ENCODE results near the gene ANG. TPM values are rescaled to one million over a fixed set of nuclear protein-coding genes. Genes with fewer than 3 reads are reported as not detected.

ANG gene
- total and polyA plus RNA-seq, 4 donors, result 19.7 to 30.3 (median 21.4) TPM

DNA sequence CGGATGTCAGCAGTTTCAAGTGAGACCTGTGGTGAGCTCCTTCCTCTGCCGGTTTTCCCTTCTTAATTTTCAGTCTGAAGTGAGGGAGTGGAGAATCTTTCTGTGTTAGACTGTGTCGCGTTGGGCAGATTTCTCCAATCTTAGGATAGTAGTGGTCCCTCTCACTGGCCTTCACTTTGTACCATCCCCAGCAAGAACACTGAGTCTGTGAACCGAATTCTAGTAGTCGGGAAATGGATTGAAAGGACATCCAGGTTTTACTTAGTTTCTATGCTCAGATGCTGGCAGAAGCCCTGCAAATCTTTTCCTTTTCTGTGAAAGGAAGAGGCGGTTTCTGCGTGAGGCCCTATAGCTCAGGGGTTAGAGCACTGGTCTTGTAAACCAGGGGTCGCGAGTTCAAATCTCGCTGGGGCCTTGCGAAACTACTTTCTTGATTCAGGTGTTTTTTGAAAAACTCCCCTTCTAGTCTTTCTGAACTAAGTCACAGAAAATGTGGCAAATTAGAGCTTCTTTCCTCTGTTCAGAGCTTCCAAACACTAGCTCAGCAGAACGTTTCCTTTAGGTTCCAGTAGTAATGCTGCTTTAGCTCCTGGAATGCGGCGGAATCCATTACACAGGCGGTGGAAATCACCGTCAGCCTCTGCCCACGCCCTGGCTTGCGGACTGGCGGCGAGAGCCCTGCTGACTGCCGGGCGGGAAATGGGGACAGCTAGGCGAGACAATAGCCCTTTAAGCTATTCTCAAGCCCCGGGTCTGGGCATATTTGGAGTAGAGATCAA is 7.0 kb upstream of the ANG start:
- H3K4me3 ChIP-seq (ENCODE audit: low read length in 2 of 2), result peak overlapping the region; percentile 56 to 83
- no peaks in the 10 kb centered on the region for H3K27me3 ChIP-seq (ENCODE audit: control insufficient read depth in 1 of 2, insufficient read depth in 2 of 2, low read length in 1 of 2)
- H3K27ac ChIP-seq (ENCODE audit: low read depth in 1 of 2, low read length in 2 of 2), result peak overlapping the region; percentile 78 to 98
- ATAC-seq (ENCODE audit: low FRiP score) (peak; percentile 80), DNase-seq (peak; percentile 85 to 91)
- H3K9me3 ChIP-seq (ENCODE audit: control insufficient read depth, low read length), result no peaks in the 10 kb centered on the region
- H3K36me3 ChIP-seq (ENCODE audit: control insufficient read depth in 1 of 2, insufficient read depth in 2 of 2, low read length in 1 of 2), result no peaks in the 10 kb centered on the region
- intact Hi-C loops (cut with DNase I), result loop anchor here (1.0 to 10.0 kb wide), 9 partner anchors 49 to 339 kb away; partner anchors contain the start of genes METTL17 (in 1 of the 2), PARP2 (in 1 of the 2), PIP4P1 (in 1 of the 2) and PNP (in 1 of the 2)
- 0 to 1% methylated on average over 25 of the region's 25 CpGs for WGBS, 2 donors
- peaks cover 0 to 2% of the 10 kb centered on the region in 2 donors for H3K4me1 ChIP-seq (ENCODE audit: control insufficient read depth in 1 of 2, insufficient read depth in 2 of 2, low read length in 2 of 2)

DNA sequence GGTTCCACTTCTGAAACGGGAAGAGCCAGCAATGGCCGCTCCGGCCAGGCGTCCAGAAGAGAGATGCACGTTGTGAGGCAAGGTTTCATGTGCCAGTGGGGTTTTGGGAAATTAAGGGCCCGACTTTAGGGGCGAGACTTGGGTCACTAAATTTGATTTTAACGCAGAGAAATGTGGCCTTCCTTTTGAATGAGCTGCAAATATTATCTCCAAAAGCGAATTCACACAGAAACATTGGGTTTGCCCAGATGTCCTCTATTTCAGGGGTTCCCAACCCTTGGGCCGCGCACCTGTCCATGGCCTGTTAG is 6.5 kb upstream of the ANG start:
- WGBS, 2 donors, result 0 to 1% methylated on average over 11 of the region's 11 CpGs

DNA sequence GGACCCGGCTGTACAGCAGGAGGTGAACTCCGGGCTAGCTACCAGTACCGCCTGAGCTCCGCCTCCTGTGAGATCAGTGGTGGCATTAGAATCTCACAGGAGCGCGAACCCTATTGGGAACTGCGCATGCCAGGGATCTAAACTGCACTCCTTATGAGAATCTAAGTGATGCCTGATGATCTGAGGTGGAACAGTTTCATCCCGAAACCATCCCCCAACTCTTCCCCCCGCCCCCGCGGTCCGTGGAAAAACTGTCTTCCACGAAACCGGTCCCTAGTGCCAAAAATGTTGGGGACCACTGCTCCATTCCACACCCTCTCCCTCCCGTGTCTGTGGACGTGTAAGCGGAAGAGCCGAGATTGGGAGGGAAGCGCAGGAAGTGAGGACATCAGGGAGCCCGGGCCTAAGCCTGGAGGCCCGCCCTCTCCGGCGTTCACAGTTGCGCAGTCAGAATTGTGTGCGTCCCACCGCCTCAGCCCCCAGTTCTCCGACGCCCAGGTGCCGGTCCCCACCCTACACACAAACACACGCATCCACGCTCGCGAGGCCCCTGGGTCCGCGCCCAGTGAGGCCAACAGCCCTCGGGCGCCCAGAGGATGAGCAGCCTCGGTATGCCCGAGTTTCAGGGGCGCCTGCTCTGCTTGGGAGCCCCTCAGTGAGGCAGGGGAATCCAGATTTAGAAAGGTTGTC is 6.0 kb upstream of the ANG start:
- H3K4me1 ChIP-seq (ENCODE audit: control insufficient read depth in 1 of 2, insufficient read depth in 2 of 2, low read length in 2 of 2), result peaks cover 0 to 2% of the 10 kb centered on the region in 2 donors
- DNase-seq, result peak; percentile 94 to 95
- no peaks in the 10 kb centered on the region for H3K9me3 ChIP-seq (ENCODE audit: control insufficient read depth, low read length)
- peak; percentile 92 for ATAC-seq (ENCODE audit: low FRiP score)
- WGBS, 2 donors, result 0 to 1% methylated on average over 40 of the region's 40 CpGs
- H3K4me3 ChIP-seq (ENCODE audit: low read length in 2 of 2), result peak overlapping the region; percentile 56 to 96
- no peaks in the 10 kb centered on the region for H3K27me3 ChIP-seq (ENCODE audit: control insufficient read depth in 1 of 2, insufficient read depth in 2 of 2, low read length in 1 of 2)
- H3K36me3 ChIP-seq (ENCODE audit: control insufficient read depth in 1 of 2, insufficient read depth in 2 of 2, low read length in 1 of 2), result no peaks in the 10 kb centered on the region
- peak overlapping the region; percentile 78 to 100 for H3K27ac ChIP-seq (ENCODE audit: low read depth in 1 of 2, low read length in 2 of 2)
- intact Hi-C loops (cut with DNase I), result loop anchor here (1.0 to 10.0 kb wide), 9 partner anchors 50 to 340 kb away; partner anchors contain the start of genes PARP2 (in 2 of the 2), METTL17 (in 1 of the 2), PIP4P1 (in 1 of the 2) and PNP (in 1 of the 2)

More for the DNA sequence above, 6.5 kb upstream of the ANG start:
- peaks cover 0 to 2% of the 10 kb centered on the region in 2 donors for H3K4me1 ChIP-seq (ENCODE audit: control insufficient read depth in 1 of 2, insufficient read depth in 2 of 2, low read length in 2 of 2)
- H3K9me3 ChIP-seq (ENCODE audit: control insufficient read depth, low read length), result no peaks in the 10 kb centered on the region
- no peaks in the 10 kb centered on the region for H3K27me3 ChIP-seq (ENCODE audit: control insufficient read depth in 1 of 2, insufficient read depth in 2 of 2, low read length in 1 of 2)
- peak overlapping the region; percentile 78 to 98 for H3K27ac ChIP-seq (ENCODE audit: low read depth in 1 of 2, low read length in 2 of 2)
- DNase-seq (no peak), ATAC-seq (ENCODE audit: low FRiP score) (no peak)
- intact Hi-C loops (cut with DNase I), result loop anchor here (2.0 to 10.0 kb wide), 8 partner anchors 50 to 340 kb away; partner anchors contain the start of genes METTL17 (in 1 of the 2), PARP2 (in 1 of the 2), PIP4P1 (in 1 of the 2) and PNP (in 1 of the 2)
- no peaks in the 10 kb centered on the region for H3K36me3 ChIP-seq (ENCODE audit: control insufficient read depth in 1 of 2, insufficient read depth in 2 of 2, low read length in 1 of 2)
- H3K4me3 ChIP-seq (ENCODE audit: low read length in 2 of 2), result peak overlapping the region; percentile 56 to 83

GRCh38 chr14:20683125-20683890 is 5.3 kb upstream of the ANG start:
- Histone ChIP-seq H3K4me3 (ENCODE audit: low read length in 2 of 2) (peak overlapping the region; percentile 56 to 96), H3K27me3 (ENCODE audit: control insufficient read depth in 1 of 2, insufficient read depth in 2 of 2, low read length in 1 of 2) (no peaks in the 10 kb centered on the region), H3K9me3 (ENCODE audit: control insufficient read depth, low read length) (no peaks in the 10 kb centered on the region), H3K4me1 (ENCODE audit: control insufficient read depth in 1 of 2, insufficient read depth in 2 of 2, low read length in 2 of 2) (peaks cover 0 to 2% of the 10 kb centered on the region in 2 donors), H3K27ac (ENCODE audit: low read depth in 1 of 2, low read length in 2 of 2) (peak overlapping the region; percentile 96 to 100), H3K36me3 (ENCODE audit: control insufficient read depth in 1 of 2, insufficient read depth in 2 of 2, low read length in 1 of 2) (peaks cover 0 to under 1% of the 10 kb centered on the region in 2 donors)
- intact Hi-C loops (cut with DNase I), result loop anchor here (1.0 to 10.0 kb wide), 9 partner anchors 51 to 341 kb away; partner anchors contain the start of genes PARP2 (in 2 of the 2), METTL17 (in 1 of the 2), PIP4P1 (in 1 of the 2) and PNP (in 1 of the 2)
- peak; percentile 84 for ATAC-seq (ENCODE audit: low FRiP score)
- peak; percentile 84 to 90 for DNase-seq
- WGBS, 2 donors, result 0 to 1% methylated on average over 38 of the region's 38 CpGs

DNA sequence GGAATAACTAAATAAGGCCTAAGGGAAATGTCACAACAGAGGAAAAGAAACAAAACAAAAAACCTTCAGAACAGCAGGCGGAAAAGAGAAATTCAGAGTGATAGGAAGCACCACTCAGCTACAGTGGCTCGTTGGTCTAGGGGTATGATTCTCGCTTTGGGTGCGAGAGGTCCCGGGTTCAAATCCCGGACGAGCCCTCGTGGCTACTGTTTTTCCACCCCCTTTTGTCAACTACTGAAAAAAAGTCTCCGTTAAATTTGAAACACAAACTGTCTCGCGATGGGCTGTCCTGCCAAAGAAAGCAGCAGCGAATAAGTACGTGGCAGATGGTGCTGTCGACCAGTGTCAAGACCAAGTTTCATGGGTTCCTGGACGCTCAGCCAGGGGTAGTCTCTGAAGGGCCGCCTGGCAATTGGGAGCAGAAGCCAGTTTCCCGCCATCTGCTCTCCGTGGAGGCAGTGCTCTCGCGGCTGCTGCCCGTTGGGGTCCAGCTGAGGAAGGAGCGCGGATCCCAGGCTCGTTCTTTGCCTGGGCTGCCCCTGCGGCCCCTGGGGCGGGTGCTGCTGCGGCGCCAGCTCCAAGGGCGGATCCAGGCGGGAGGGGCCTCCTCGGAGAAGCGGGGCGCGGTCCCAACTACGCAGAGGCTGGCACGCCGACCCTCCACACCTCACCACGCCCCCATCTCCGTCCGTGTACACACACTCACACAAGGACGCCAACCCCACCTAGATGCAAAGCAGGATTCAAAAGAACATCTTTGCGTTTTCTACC is 4.5 kb upstream of the ANG start, which contains the start of gene RNASE4:
Gene RNASE4, plus strand, starts transcription at position 670 of the 771 bp plus-strand sequence. CDS start 14,812 bp downstream, outside the sequence.
- Histone ChIP-seq H3K27me3 (ENCODE audit: control insufficient read depth in 1 of 2, insufficient read depth in 2 of 2, low read length in 1 of 2) (no peaks in the 10 kb centered on the region), H3K4me1 (ENCODE audit: control insufficient read depth in 1 of 2, insufficient read depth in 2 of 2, low read length in 2 of 2) (peaks cover 0 to 2% of the 10 kb centered on the region in 2 donors), H3K27ac (ENCODE audit: low read depth in 1 of 2, low read length in 2 of 2) (peak within 1 kb of the TSS; percentile 96 to 100), H3K36me3 (ENCODE audit: control insufficient read depth in 1 of 2, insufficient read depth in 2 of 2, low read length in 1 of 2) (peaks cover 0 to 3% of the 10 kb centered on the region in 2 donors), H3K4me3 (ENCODE audit: low read length in 2 of 2) (peak within 1 kb of the TSS; percentile 60 to 96), H3K9me3 (ENCODE audit: control insufficient read depth, low read length) (no peaks in the 10 kb centered on the region)
- intact Hi-C loops (cut with DNase I), result loop anchor here (1.0 to 10.0 kb wide), 11 partner anchors 52 to 342 kb away; partner anchors contain the start of genes PARP2 (in 2 of the 2), PIP4P1 (in 2 of the 2), METTL17 (in 1 of the 2) and PNP (in 1 of the 2)
- ATAC-seq (ENCODE audit: low FRiP score) (peak; percentile 85), DNase-seq (peak; percentile 92 to 95)
- 0 to 1% methylated on average over 42 of the region's 42 CpGs for WGBS, 2 donors

- WGBS, 2 donors, result 5 to 6% methylated on average over 22 of the region's 22 CpGs
Observed at GRCh38 chr14:20684662-20685456, 3.7 kb upstream of the ANG start.

More at GRCh38 chr14:20684662-20685456, 3.7 kb upstream of the ANG start:
- DNase-seq (peak in 1 of 2 donors; percentile 66), ATAC-seq (ENCODE audit: low FRiP score) (no peak)
- no peaks in the 10 kb centered on the region for H3K27me3 ChIP-seq (ENCODE audit: control insufficient read depth in 1 of 2, insufficient read depth in 2 of 2, low read length in 1 of 2)
- peaks cover 0 to 3% of the 10 kb centered on the region in 2 donors for H3K36me3 ChIP-seq (ENCODE audit: control insufficient read depth in 1 of 2, insufficient read depth in 2 of 2, low read length in 1 of 2)
- H3K27ac ChIP-seq (ENCODE audit: low read depth in 1 of 2, low read length in 2 of 2), result peak overlapping the region; percentile 7 to 96
- H3K4me1 ChIP-seq (ENCODE audit: control insufficient read depth in 1 of 2, insufficient read depth in 2 of 2, low read length in 2 of 2), result peaks cover 0 to 2% of the 10 kb centered on the region in 2 donors
- intact Hi-C loops (cut with DNase I), result loop anchor here (1.0 to 10.0 kb wide), 9 partner anchors 53 to 358 kb away; partner anchors contain the start of genes PIP4P1 (in 2 of the 2), METTL17 (in 1 of the 2) and PARP2 (in 1 of the 2)
- H3K9me3 ChIP-seq (ENCODE audit: control insufficient read depth, low read length), result no peaks in the 10 kb centered on the region
- H3K4me3 ChIP-seq (ENCODE audit: low read length in 2 of 2), result peak overlapping the region; percentile 60 to 89

All from aorta (tissue), 5 donors.